Colonic mucosa (tissue), 4 donors: ENCODE measurements around the gene TTC21A. TPM values are rescaled to one million over a fixed set of nuclear protein-coding genes. Genes with fewer than 3 reads are reported as not detected.

Source experiments
- DNase-seq: peaks from one replicate; pipeline ENCODE4 v3.0.0-alpha.2; 2020
- H3K27ac ChIP-seq: fragments of 200-600 bp; one replicate; pipeline ENCODE4 v1.8.0; 2021
- H3K27me3 ChIP-seq: fragments of 200-600 bp; one replicate; pipeline ENCODE4 v1.8.0; 2021
- H3K36me3 ChIP-seq: fragments of 200-600 bp; one replicate; pipeline ENCODE4 v1.8.0; 2021
- H3K4me1 ChIP-seq: fragments of 200-600 bp; one replicate; pipeline ENCODE4 v1.8.0; 2021; ENCODE audit warnings: mild to moderate bottlenecking
- H3K4me3 ChIP-seq: fragments of 200-600 bp; one replicate; pipeline ENCODE4 v1.8.0; 2021
- H3K9ac ChIP-seq, 2 donors: one replicate each; pipeline ENCODE4 v1.7.0; 2013; ENCODE audit warnings: control low read depth in 2 of 2, low read depth in 2 of 2, low read length in 2 of 2
- H3K9me3 ChIP-seq: fragments of 200-600 bp; one replicate; pipeline ENCODE4 v1.8.0; 2021
- intact Hi-C: fragments of 100-400 bp; cut with DNase I; formaldehyde crosslinking; loops from one replicate; pipeline ENCODE4 v1.14.1; 2022
- total RNA-seq, 2 donors: library from RNA; stranded (reverse); fragmentation: NEBNext Ultra II Directional in 1 of 2; extraction: Animal tissue kit (Norgen Biotek cat#: 25700) in 1 of 2; gene quantifications; one replicate each; pipeline ENCODE4 v1.2.1, GENCODE V29; 2021
- TF ChIP-seq, protein P1 (sequence below): fragments of 200-600 bp; IDR thresholded peaks from one replicate; pipeline ENCODE4 v1.8.0; 2022; ENCODE audit warnings: antibody characterized with exemption, mild to moderate bottlenecking
- donor health status: healthy.
- donor health status: DM: no; HTN: no; CAD: no.
- donor health status: DM: no; HTN: no; CAD: no.

The TTC21A gene
- total RNA-seq, 2 donors from 2014 or later = 2.8 to 6.1 TPM

DNA sequence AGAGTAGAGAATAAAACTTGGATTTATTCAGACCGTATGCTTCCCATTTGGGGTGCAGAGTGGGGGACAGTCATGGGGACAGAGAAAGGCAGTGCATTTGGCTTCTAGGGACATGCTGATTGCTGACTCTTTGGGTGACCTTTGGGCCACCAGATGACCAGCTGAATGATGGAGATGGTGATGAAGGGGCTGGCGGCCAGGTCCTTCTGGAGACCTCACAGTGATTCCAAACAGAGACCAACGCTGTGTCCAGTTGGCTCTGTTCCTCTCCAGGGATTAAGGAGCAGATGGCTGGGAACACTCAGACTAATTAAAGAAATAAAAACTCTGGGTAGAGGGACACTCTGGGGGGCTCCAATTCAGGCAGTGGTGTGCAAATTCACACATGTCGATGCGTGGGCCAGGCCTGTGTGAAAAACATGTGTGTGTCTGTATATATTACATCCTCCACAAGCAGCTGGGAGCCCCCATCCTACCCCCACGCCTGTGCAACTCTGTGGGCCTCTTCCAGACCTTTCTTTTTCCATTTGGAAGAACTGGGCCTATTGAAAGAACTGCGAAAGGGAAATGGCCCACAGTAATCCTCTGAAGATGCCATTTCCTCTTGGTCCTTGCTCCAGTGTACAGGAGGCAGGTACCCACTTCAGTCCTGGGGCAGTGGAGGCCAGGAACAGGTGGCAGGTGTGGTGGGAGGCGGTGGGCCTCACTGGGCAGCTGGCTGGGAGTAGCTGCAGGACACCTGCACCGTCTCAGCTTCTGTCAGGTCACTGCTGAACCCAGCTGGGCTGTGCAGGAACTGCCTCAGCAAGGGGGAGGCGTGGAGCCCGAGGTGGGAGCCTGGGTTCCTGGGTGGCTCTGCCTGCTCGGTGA is 76.0 kb downstream of the TTC21A start:
- no peak for DNase-seq
- Histone ChIP-seq H3K9ac (no peak overlapping the region), H3K36me3 (no peaks in the 10 kb centered on the region), H3K27me3 (no peaks in the 10 kb centered on the region), H3K27ac (peak overlapping the region; percentile 18), H3K4me3 (no peak overlapping the region), H3K9me3 (no peaks in the 10 kb centered on the region), H3K4me1 (peaks cover 5% of the 10 kb centered on the region)
- TF ChIP-seq, protein P1, sequence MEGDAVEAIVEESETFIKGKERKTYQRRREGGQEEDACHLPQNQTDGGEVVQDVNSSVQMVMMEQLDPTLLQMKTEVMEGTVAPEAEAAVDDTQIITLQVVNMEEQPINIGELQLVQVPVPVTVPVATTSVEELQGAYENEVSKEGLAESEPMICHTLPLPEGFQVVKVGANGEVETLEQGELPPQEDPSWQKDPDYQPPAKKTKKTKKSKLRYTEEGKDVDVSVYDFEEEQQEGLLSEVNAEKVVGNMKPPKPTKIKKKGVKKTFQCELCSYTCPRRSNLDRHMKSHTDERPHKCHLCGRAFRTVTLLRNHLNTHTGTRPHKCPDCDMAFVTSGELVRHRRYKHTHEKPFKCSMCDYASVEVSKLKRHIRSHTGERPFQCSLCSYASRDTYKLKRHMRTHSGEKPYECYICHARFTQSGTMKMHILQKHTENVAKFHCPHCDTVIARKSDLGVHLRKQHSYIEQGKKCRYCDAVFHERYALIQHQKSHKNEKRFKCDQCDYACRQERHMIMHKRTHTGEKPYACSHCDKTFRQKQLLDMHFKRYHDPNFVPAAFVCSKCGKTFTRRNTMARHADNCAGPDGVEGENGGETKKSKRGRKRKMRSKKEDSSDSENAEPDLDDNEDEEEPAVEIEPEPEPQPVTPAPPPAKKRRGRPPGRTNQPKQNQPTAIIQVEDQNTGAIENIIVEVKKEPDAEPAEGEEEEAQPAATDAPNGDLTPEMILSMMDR = no peak
- intact Hi-C loops = no loop called here

DNA sequence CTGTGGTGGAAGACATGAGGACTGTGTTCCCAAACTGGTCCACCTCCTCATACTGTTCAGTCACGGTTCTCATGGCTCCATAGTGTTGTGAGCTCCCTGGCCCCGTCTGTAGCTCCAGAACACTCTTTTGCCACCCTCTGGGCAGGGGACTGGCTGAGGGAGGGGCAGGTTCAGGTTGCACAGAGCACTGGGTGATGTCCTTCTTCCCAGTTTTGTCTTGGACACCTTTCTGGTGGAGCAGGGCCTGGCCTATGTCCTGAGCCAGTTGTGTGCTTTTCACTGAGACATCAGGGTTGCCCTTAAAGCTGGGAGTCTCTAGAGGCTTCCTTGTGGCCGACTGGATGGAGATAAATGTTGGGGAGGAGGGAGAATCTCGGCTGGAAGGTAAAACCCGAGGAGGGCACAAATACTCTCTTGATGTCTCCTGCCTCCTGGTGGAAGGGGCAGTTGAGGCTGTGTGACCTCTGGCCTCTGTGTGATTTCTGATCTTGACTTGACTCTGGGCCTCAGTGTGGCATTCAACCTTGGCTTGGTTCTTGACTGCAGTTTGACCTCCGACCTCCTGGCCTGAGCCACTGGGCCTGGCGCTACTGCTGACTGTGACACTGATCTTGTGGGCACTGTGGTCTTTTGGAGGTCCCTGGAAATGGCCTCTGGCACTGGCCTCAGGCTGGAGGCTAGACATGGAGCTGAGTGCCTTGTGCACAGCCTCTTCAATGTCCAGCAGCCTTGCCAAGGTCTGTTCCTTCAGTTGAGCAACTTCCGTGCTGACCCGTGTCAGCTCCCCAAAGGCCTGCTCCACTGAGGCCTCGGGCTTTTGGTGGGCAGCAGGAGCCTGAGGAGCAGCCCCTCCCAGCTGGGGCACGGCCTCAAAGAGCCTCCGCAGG is 76.8 kb downstream of the TTC21A start:
- no peaks in the 10 kb centered on the region for H3K9me3 ChIP-seq
- H3K9ac ChIP-seq = no peak overlapping the region
- H3K4me3 ChIP-seq = no peak overlapping the region
- peaks cover 5% of the 10 kb centered on the region for H3K4me1 ChIP-seq
- TF ChIP-seq, protein P1 = no peak
- H3K27me3 ChIP-seq = no peaks in the 10 kb centered on the region
- no peaks in the 10 kb centered on the region for H3K36me3 ChIP-seq
- intact Hi-C loops = no loop called here
- no peak for DNase-seq
- no peak overlapping the region for H3K27ac ChIP-seq

DNA sequence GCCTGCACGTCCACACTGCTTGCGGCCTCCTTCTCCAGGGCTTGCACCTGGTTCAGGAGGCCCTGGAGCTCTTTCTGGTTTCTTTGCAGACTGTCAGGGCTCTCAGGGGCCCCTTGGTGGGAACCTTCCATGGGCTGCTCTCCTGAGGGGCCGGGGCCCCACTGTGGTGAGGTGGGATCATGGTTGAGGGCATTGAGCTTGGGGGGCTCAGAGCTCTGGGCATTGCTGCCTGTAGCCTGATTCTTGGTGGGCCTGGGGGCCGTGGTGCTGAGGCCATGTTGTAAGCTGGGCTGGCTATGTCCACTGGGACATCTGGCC is 77.4 kb downstream of the TTC21A start:
- Histone ChIP-seq H3K27me3 (no peaks in the 10 kb centered on the region), H3K4me1 (peaks cover 5% of the 10 kb centered on the region), H3K9me3 (no peaks in the 10 kb centered on the region), H3K4me3 (no peak overlapping the region), H3K27ac (no peak overlapping the region), H3K9ac (no peak overlapping the region), H3K36me3 (no peaks in the 10 kb centered on the region)
- TF ChIP-seq, protein P1 = no peak
- DNase-seq = no peak
- intact Hi-C loops = loop anchor here (5.0 kb wide), 1 partner anchor 192 kb away; no protein-coding TSS in a partner anchor

DNA sequence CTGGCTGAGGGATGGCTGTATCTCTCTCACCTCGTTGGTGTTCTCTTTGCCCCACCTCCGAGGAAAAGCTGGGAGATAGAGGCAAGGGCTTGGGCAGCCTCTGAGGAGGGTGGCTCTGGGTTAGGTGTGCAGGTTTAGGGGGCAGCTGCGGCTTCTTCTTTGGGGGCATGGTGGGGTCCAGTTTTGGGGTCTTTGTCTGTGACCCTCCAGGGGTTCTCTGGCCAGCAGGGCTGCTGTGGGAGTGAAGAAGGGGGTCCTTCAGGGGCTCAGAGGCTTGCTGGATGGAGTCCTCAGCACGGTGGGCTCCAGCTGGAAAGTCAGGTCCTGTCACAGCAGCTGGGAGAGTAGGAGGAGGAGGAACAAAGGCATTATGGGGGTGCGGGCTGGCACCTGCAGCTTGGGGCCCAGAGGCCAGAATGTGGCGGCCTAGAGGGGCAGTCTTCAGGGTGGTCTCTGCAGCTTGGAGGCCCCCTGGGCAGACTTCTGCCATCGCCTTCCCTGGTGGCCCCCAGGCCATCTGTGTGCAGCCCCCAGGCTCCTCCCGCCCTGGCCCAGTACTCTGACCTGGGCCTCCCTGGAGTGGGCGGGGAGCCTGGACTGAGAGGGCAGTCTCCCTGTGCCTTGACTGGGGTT is 78.0 kb downstream of the TTC21A start:
- no peak overlapping the region for H3K27ac ChIP-seq
- H3K9ac ChIP-seq = no peak overlapping the region
- DNase-seq = no peak
- H3K36me3 ChIP-seq = no peaks in the 10 kb centered on the region
- intact Hi-C loops = loop anchor here (5.0 kb wide), 1 partner anchor 192 kb away; no protein-coding TSS in a partner anchor
- no peak overlapping the region for H3K4me3 ChIP-seq
- no peaks in the 10 kb centered on the region for H3K9me3 ChIP-seq
- H3K4me1 ChIP-seq = no peaks in the 10 kb centered on the region
- no peaks in the 10 kb centered on the region for H3K27me3 ChIP-seq
- TF ChIP-seq, protein P1 = no peak
